Lung microvascular endothelial cell (primary cell): ENCODE measurements around the gene FBXL20. TPM values are rescaled to one million over a fixed set of nuclear protein-coding genes. Genes with fewer than 3 reads are reported as not detected.
"Not testable (repeated sequence)": the region's sequence is repeated elsewhere in the genome, so short reads cannot be mapped to it uniquely, and the experiment has no call there.

Experiments used
- DNase-seq, 2 donors: peaks; one replicate each; pipeline versions ENCODE4 v3.0.0 to v3.0.0-alpha.2; 2010; ENCODE audit warnings: low read depth in 2 of 2
- total RNA-seq: library from RNA; depleted of rRNA; stranded (reverse); fragments of >200 nt; gene quantifications from 2 replicates; pipeline ENCODE4 v1.2.1, GENCODE V29; 2014

Gene FBXL20
- total RNA-seq, 1 donor from 2014 or later = 10.1 TPM

- no peak for DNase-seq
Measured at GRCh38 chr17:39332092-39332491, 69.3 kb downstream of the FBXL20 start.

GRCh38 chr17:39328815-39329214 lies 72.6 kb downstream of the FBXL20 start:
- no peak for DNase-seq

GRCh38 chr17:39327109-39327508 lies 74.3 kb downstream of the FBXL20 start:
- no peak for DNase-seq

- DNase-seq = no peak
Measured at GRCh38 chr17:39325528-39326240, 75.7 kb downstream of the FBXL20 start.

- no peak for DNase-seq
Measured at GRCh38 chr17:39318636-39319035, 82.8 kb downstream of the FBXL20 start.

GRCh38 chr17:39306509-39307212 lies 94.8 kb downstream of the FBXL20 start:
- DNase-seq = no peak

- DNase-seq = no peak
Measured at GRCh38 chr17:39305978-39306377, 95.4 kb downstream of the FBXL20 start.

- no peak for DNase-seq
Measured at GRCh38 chr17:39304188-39304587, 97.2 kb downstream of the FBXL20 start.

- no peak for DNase-seq
Measured at GRCh38 chr17:39294060-39294459, 107.4 kb downstream of the FBXL20 start.

GRCh38 chr17:39292546-39292945 lies 108.9 kb downstream of the FBXL20 start:
- DNase-seq = not testable (repeated sequence)

- not testable (repeated sequence) for DNase-seq
Measured at GRCh38 chr17:39286513-39286912, 114.9 kb downstream of the FBXL20 start.

GRCh38 chr17:39284685-39285084 lies 116.7 kb downstream of the FBXL20 start:
- DNase-seq = no peak

GRCh38 chr17:39283896-39284295 lies 117.5 kb downstream of the FBXL20 start:
- DNase-seq = no peak

- DNase-seq = no peak
Measured at GRCh38 chr17:39283098-39283497, 118.3 kb downstream of the FBXL20 start.

GRCh38 chr17:39281806-39282205 lies 119.6 kb downstream of the FBXL20 start:
- no peak for DNase-seq

GRCh38 chr17:39278246-39278645 lies 123.2 kb downstream of the FBXL20 start:
- not testable (repeated sequence) for DNase-seq

GRCh38 chr17:39277110-39277509 lies 124.3 kb downstream of the FBXL20 start:
- no peak for DNase-seq

- DNase-seq = no peak
Measured at GRCh38 chr17:39276113-39276512, 125.3 kb downstream of the FBXL20 start.

- DNase-seq = no peak
Measured at GRCh38 chr17:39271546-39271945, 129.9 kb downstream of the FBXL20 start.

GRCh38 chr17:39270923-39271322 lies 130.5 kb downstream of the FBXL20 start:
- peak; percentile 51 to 62 for DNase-seq

GRCh38 chr17:39264119-39264518 lies 137.3 kb downstream of the FBXL20 start:
- no peak for DNase-seq

GRCh38 chr17:39261286-39261685 lies 140.1 kb downstream of the FBXL20 start:
- DNase-seq = no peak
